ENCODE measurements around the gene IRAK1. TPM values are rescaled to one million over a fixed set of nuclear protein-coding genes. Genes with fewer than 3 reads are reported as not detected.
A peak's percentile ranks its signal among the peaks of the same experiment; 100 is the strongest.

Gene IRAK1
- total RNA-seq, 4 donors from 2014 or later: 36.4 to 53.1 (median 42.8) TPM

- no peak for DNase-seq
- Histone ChIP-seq H3K36me3 (no peaks in the 10 kb centered on the region), H3K27ac (no peak overlapping the region), H3K9me3 (no peaks in the 10 kb centered on the region), H3K4me1 (peaks cover under 1 to 5% of the 10 kb centered on the region in 2 donors), H3K4me3 (replicated peaks in 1 of 3) (no peak overlapping the region), H3K27me3 (no peaks in the 10 kb centered on the region)
- 81% methylated on average over 5 of the region's 20 CpGs; no CpG with 5 or more reads in 1 of the 2 donors for WGBS, 2 donors
- intact Hi-C loops (cut with DNase I): no loop called here
- no peak for TF ChIP-seq CTCF (IDR thresholded peaks at IDR 0.05)
- TF ChIP-seq POLR2A (IDR thresholded peaks at IDR 0.05): no peak
Observed at GRCh38 chrX:154006947-154007346, 12.8 kb downstream of the IRAK1 start.

- peaks cover 0 to 4% of the 10 kb centered on the region in 2 donors for H3K4me1 ChIP-seq
- no peak for DNase-seq
- no peaks in the 10 kb centered on the region for H3K27me3 ChIP-seq
- no peak for TF ChIP-seq POLR2A (IDR thresholded peaks at IDR 0.05)
- TF ChIP-seq CTCF (IDR thresholded peaks at IDR 0.05): no peak
- no peak overlapping the region for H3K4me3 ChIP-seq (replicated peaks in 1 of 3)
- WGBS, 2 donors: 71 to 85% methylated on average over 11 of the region's 11 CpGs
- no peaks in the 10 kb centered on the region for H3K9me3 ChIP-seq
- intact Hi-C loops (cut with DNase I): no loop called here
- no peaks in the 10 kb centered on the region for H3K36me3 ChIP-seq
- no peak overlapping the region for H3K27ac ChIP-seq
Observed at GRCh38 chrX:154004315-154004714, 15.4 kb downstream of the IRAK1 start.

- H3K36me3 ChIP-seq: no peaks in the 10 kb centered on the region
- peak in 1 of 2 donors; percentile 39 for DNase-seq
- H3K4me1 ChIP-seq: peaks cover 0 to 4% of the 10 kb centered on the region in 2 donors
- H3K27me3 ChIP-seq: no peaks in the 10 kb centered on the region
- intact Hi-C loops (cut with DNase I): no loop called here
- WGBS, 2 donors: 72 to 82% methylated on average over 11 to 15 of the region's 17 CpGs
- H3K4me3 ChIP-seq (replicated peaks in 1 of 3): no peak overlapping the region
- no peak overlapping the region for H3K27ac ChIP-seq
- H3K9me3 ChIP-seq: no peaks in the 10 kb centered on the region
- TF ChIP-seq POLR2A (IDR thresholded peaks at IDR 0.05) (no peak), CTCF (IDR thresholded peaks at IDR 0.05) (no peak)
Observed at GRCh38 chrX:154002215-154002719, 17.4 kb downstream of the IRAK1 start.

- H3K9me3 ChIP-seq: no peaks in the 10 kb centered on the region
- DNase-seq: no peak
- 47% methylated on average over 3 of the region's 5 CpGs for WGBS, 2 donors
- H3K27ac ChIP-seq: no peak overlapping the region
- no peaks in the 10 kb centered on the region for H3K36me3 ChIP-seq
- H3K4me1 ChIP-seq: peaks cover 0 to 4% of the 10 kb centered on the region in 2 donors
- intact Hi-C loops (cut with DNase I): no loop called here
- no peak overlapping the region for H3K4me3 ChIP-seq (replicated peaks in 1 of 3)
- TF ChIP-seq POLR2A (IDR thresholded peaks at IDR 0.05) (no peak), CTCF (IDR thresholded peaks at IDR 0.05) (no peak)
- H3K27me3 ChIP-seq: no peaks in the 10 kb centered on the region
Observed at GRCh38 chrX:154000051-154000450, 19.7 kb downstream of the IRAK1 start.

- no peaks in the 10 kb centered on the region for H3K36me3 ChIP-seq
- TF ChIP-seq POLR2A (IDR thresholded peaks at IDR 0.05) (no peak), CTCF (IDR thresholded peaks at IDR 0.05) (no peak)
- intact Hi-C loops (cut with DNase I): no loop called here
- H3K9me3 ChIP-seq: no peaks in the 10 kb centered on the region
- no peak overlapping the region for H3K27ac ChIP-seq
- no peak overlapping the region for H3K4me3 ChIP-seq (replicated peaks in 1 of 3)
- no peaks in the 10 kb centered on the region for H3K27me3 ChIP-seq
- DNase-seq: no peak
- WGBS, 2 donors: 48 to 59% methylated on average over 13 to 15 of the region's 19 CpGs
- peaks cover 0 to 4% of the 10 kb centered on the region in 2 donors for H3K4me1 ChIP-seq
Observed at GRCh38 chrX:153999359-154000037, 20.2 kb downstream of the IRAK1 start.
